T-helper 1 cell (primary cell): ENCODE results near the gene SLC35F2.
A peak's percentile ranks its signal among the peaks of the same experiment; 100 is the strongest.
"Not testable (repeated sequence)": the region's sequence is repeated elsewhere in the genome, so short reads cannot be mapped to it uniquely, and the experiment has no call there.

Experiments
- DNase-seq, 5 donors: peaks; one replicate each; pipeline ENCODE4 v3.0.0-alpha.2; 2012 to 2020

Gene SLC35F2

DNA sequence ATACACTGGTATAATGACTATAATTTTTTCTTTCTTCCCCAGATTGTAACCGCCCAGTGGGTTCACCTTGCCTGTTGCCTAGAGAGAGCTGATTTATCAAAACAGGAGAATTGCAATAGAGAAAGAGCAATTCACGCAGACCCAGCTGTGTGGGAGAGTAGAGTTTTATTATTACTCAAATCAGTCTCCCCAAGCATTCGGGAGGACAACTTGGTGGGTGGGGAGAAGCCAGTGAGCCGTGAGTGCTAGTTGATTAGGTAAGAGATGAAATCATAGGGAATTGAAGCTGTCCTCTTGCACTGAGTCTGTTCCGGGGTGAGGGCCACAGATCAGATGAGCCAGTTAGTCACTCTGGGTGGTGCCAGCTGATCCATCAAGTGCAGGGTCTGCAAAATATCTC, 73.2 kb downstream of the SLC35F2 start:
- DNase-seq: no peak

DNA sequence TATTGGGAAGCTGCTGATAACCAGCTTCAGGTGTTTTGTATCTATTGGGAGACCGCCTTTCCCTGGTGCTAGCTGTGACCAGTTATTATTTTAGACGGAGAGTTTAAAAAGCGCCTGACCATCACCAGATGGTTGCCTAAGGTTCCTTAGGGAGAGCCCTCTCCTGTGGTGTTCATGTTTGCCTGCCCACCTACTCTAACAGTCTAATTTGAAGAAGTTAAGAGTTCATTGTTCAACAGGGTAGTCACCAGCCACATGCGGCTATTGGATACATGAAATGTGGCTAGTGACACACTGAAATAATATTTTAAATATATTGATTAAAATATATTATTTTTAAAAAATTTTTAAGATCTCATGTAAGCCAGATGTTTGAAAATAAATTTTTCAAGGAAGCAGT, 75.5 kb downstream of the SLC35F2 start:
- no peak for DNase-seq

DNA sequence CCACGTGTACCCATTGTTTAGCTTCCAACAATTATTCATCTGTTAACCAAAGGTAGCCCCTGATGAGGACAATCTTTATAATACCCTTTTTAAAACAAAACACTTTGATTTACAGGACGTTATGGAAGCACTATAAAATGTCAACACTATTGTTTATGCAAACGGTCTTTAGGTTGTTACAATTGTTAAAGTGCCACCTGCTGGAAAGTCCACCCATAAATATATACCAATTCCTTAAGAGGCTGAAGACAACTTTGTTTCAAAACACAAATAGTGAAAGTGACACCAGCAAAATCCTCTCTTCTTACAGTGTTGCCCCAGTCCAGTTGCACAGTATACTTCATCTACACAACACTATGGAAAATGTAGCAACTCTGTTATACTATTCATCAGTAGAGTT, 77.8 kb downstream of the SLC35F2 start:
- DNase-seq: no peak

DNA sequence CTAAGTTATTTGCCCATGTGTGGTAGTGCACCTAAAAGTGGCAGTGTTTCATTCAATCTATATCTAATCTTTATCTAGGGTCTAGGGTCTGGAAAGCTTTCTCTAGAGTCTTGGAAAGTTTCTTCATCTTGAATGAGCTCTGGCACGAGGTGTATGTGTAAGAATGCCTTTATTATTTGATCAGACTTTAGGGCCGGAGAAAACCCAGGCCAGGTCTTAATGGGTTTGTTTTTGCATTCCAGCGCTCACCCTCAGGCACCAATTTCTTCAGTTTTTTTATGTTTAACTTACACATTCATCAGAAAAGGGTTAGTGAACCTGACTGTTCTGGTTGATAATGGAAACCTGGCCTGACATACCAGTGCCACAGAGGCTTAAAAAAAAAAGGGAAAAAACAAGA, 78.5 kb downstream of the SLC35F2 start:
- DNase-seq: no peak

DNA sequence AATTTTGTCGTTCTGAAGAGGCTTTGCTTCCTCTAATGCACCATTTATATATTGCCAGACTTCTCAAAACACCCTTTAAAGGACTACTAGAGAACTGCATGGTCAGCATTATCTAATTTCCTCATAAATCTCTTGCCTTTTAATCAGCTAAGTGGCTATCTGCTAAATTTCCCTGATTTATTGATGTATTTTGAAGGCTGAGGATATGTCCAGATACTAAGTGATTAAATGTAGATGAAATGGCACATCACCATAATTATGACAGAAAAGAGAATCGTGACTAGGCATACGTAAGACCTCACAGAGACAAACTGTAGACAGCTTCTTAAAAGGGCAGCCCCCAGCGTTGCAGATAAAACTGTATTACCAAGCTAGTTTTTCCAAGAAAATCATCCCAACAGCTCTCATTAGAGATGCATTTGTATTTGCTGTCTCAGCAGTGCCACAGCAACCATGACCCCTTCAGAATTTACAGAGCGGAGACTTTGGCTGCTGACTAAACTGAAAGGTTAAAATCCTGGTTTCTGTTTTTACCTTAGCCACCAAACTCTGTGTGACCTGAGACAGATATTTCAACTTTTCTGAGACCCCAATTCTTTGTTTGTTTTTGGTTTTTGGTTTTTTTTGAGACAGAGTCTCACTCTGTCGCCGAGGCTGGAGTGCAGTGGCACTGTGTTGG, 79.6 kb downstream of the SLC35F2 start:
- DNase-seq: no peak

GRCh38 chr11:107777110-107777509, 81.5 kb downstream of the SLC35F2 start:
- DNase-seq: no peak

- DNase-seq: no peak
Observed at GRCh38 chr11:107776062-107776461, 82.5 kb downstream of the SLC35F2 start.

DNA sequence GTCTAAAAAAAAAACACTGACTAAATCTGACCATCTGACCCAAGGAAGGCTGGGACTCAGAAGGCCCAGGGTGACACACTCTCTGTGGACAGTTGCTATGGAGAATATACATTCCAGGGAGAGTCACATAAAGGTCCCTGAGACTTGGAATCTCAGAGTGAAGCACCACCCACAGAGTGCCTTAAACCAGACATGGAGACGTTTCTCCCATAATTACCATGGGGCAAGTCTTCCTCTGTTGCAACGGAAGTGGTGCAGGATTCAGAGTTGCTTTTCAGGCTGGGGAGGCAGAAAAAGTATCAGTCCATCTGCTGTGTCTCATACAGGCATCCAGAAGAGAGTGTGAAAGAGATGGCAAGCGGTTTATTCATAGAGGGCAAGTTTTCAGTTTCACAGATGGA, 88.0 kb downstream of the SLC35F2 start:
- peak in 1 of 5 donors; percentile 9 for DNase-seq

DNA sequence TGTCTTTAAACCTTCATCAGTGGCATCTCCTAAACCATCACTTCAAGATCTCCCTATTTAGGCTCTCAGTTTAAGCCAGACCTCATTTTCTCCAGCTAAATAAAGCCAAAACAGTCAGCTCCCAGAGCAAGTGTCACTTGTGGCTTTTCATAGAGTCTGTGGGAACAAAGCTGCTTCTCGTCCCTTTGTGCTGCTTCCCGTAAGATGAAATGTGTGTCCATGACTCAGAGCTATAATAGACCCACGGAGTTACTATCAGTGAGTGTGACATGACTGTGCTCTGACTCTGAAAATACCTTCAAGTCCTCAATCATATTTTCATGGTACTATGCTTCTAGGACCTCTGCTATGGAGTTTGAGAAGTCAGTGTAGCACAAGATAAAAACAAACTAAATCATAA, 89.4 kb downstream of the SLC35F2 start:
- DNase-seq: peak in 1 of 5 donors; percentile 38

- not testable (repeated sequence) for DNase-seq
Observed at GRCh38 chr11:107758719-107759355, 99.8 kb downstream of the SLC35F2 start.

GRCh38 chr11:107757661-107758060, 100.9 kb downstream of the SLC35F2 start:
- no peak for DNase-seq

GRCh38 chr11:107756553-107756952, 102.0 kb downstream of the SLC35F2 start:
- DNase-seq: no peak

GRCh38 chr11:107752949-107753822, 105.4 kb downstream of the SLC35F2 start:
- no peak for DNase-seq

- no peak for DNase-seq
Observed at GRCh38 chr11:107752508-107752907, 106.1 kb downstream of the SLC35F2 start.

DNA sequence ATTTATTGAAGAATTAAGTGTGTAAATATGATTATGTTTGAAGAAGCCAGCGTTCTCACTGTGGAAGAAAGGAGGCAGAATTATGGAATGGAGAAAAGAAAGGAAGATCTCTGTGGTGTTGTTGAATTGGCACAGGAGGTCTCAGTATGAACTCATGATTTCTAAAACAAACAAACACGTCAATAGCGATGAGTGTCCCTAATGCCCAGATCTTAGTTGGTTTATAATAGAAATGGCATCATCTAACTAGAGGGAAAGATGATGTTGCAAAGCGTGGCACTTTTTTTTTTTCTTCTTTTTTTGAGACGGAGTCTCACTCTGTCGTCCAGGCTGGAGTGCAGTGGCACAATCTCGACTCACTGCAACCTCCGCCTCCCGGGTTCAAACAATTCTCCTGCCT, 107.5 kb downstream of the SLC35F2 start:
- no peak for DNase-seq

GRCh38 chr11:107750313-107750712, 108.3 kb downstream of the SLC35F2 start:
- no peak for DNase-seq

- DNase-seq: no peak
Observed at GRCh38 chr11:107747622-107748021, 111.0 kb downstream of the SLC35F2 start.

GRCh38 chr11:107744736-107745135, 113.9 kb downstream of the SLC35F2 start:
- DNase-seq: no peak

DNA sequence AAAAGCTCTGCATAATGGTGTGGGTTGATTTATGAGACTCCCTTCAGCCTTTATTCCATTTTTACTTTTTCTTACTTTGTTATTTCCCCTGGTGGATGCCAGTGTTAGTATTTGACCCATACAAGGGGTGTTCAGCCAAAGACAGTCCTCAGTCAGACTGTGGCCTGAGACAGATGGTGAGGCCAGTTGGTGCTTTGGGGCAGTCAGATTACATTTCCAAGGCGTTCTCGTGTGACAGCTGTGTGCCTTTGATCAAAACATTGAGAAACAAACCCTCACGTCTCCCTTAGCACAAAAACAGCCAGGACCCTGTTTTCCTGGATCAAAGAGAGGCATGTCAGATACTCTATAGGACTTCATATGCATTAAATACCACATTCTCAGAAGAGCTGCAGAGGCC, 115.4 kb downstream of the SLC35F2 start:
- no peak for DNase-seq

GRCh38 chr11:107741044-107741823, 117.4 kb downstream of the SLC35F2 start:
- peak in 1 of 5 donors; percentile 32 for DNase-seq
